Cardiac muscle cell (in vitro differentiated cells and primary cell): ENCODE data around the gene ABCG1. TPM values are rescaled to one million over a fixed set of nuclear protein-coding genes. Genes with fewer than 3 reads are reported as not detected.

Source experiments
- DNase-seq, 2 donors: peaks; one replicate each; pipeline versions ENCODE4 v3.0.0 to v3.0.0-alpha.2; 2010 to 2017; ENCODE audit warnings: low read depth in 1 of 2, low spot score in 1 of 2
- H3K27ac ChIP-seq: fragments of 200-600 bp; sonication (generic); 2 replicates; pipeline ENCODE4 v1.5.1; 2016
- H3K27me3 ChIP-seq: fragments of 200-600 bp; sonication (generic); 2 replicates; pipeline ENCODE4 v1.6.0; 2016; ENCODE audit warnings: control low read depth
- H3K36me3 ChIP-seq: fragments of 200-600 bp; sonication (generic); 2 replicates; pipeline ENCODE4 v1.5.1; 2016; ENCODE audit warnings: control low read depth
- H3K4me1 ChIP-seq: fragments of 200-600 bp; sonication (generic); 2 replicates; pipeline ENCODE4 v1.8.1; 2017; ENCODE audit warnings: low read depth, mild to moderate bottlenecking, mixed run types
- H3K4me3 ChIP-seq: fragments of 200-600 bp; sonication (generic); 2 replicates; pipeline ENCODE4 v1.5.1; 2016; ENCODE audit warnings: mild to moderate bottlenecking
- H3K9me3 ChIP-seq: fragments of 200-600 bp; sonication (generic); 2 replicates; pipeline ENCODE4 v1.5.1; 2017; ENCODE audit warnings: low read depth, mild to moderate bottlenecking, control low read depth
- CTCF ChIP-seq: IDR thresholded peaks from 2 replicates; pipeline ENCODE4 v1.5.1; 2012; ENCODE audit warnings: low read depth, mild to moderate bottlenecking, low read length
- polyA plus RNA-seq: library from polyadenylated mRNA; unstranded; fragments of >200 nt; fragmentation: Nextera tagmentation; extraction: Ambion mirVana; gene quantifications from 2 replicates; pipeline ENCODE4 v1.2.1, GENCODE V29; 2016
- total RNA-seq: library from RNA; depleted of rRNA; stranded (reverse); fragments of >200 nt; gene quantifications from 2 replicates; pipeline ENCODE4 v1.2.3, GENCODE V29; 2016

Gene ABCG1
- total and polyA plus RNA-seq, 2 experiments from 2014 or later: 4.0 to 4.9 TPM

GRCh38 chr21:42344631-42345030 lies 125.7 kb downstream of the ABCG1 start:
- TF ChIP-seq CTCF: no peak
- no peak for DNase-seq
- H3K27me3 ChIP-seq: no peaks in the 10 kb centered on the region

GRCh38 chr21:42346441-42346840 lies 127.5 kb downstream of the ABCG1 start:
- no peaks in the 10 kb centered on the region for H3K9me3 ChIP-seq
- no peaks in the 10 kb centered on the region for H3K27me3 ChIP-seq
- H3K27ac ChIP-seq: no peak overlapping the region
- DNase-seq: no peak
- no peaks in the 10 kb centered on the region for H3K36me3 ChIP-seq
- no peak overlapping the region for H3K4me3 ChIP-seq
- no peak for TF ChIP-seq CTCF
- H3K4me1 ChIP-seq: no peaks in the 10 kb centered on the region

More at GRCh38 chr21:42344631-42345030, 125.7 kb downstream of the ABCG1 start:
- Histone ChIP-seq H3K4me3 (no peak overlapping the region), H3K9me3 (no peaks in the 10 kb centered on the region), H3K27ac (no peak overlapping the region), H3K36me3 (no peaks in the 10 kb centered on the region), H3K4me1 (no peaks in the 10 kb centered on the region)

Other genes with a start within 250 kb of the ABCG1 start
- 3.1 and 3.7 TPM in 2 replicates for gene ZBTB21, start 208.8 kb upstream of the ABCG1 start, total RNA-seq
- gene ZBTB21, start 208.8 kb upstream of the ABCG1 start, polyA plus RNA-seq: 2.3 and 2.6 TPM in 2 replicates
- gene UMODL1, start 147.8 kb upstream of the ABCG1 start, total RNA-seq: not detected in 2 replicates
- not detected in 2 replicates for gene UMODL1, start 147.8 kb upstream of the ABCG1 start, polyA plus RNA-seq
- not detected in 2 replicates for gene TFF3, start 96.3 kb downstream of the ABCG1 start, total RNA-seq
- gene TFF3, start 96.3 kb downstream of the ABCG1 start, polyA plus RNA-seq: 0.38 TPM in 1 of 2 replicates, not detected in the other
- not detected in 2 replicates for gene TFF2, start 131.9 kb downstream of the ABCG1 start, total RNA-seq
- not detected in 2 replicates for gene TFF2, start 131.9 kb downstream of the ABCG1 start, polyA plus RNA-seq
- not detected in 2 replicates for gene TFF1, start 147.4 kb downstream of the ABCG1 start, total RNA-seq
- not detected in 2 replicates for gene TFF1, start 147.4 kb downstream of the ABCG1 start, polyA plus RNA-seq
- 0.25 TPM in 1 of 2 replicates, not detected in the other for gene TMPRSS3, start 176.9 kb downstream of the ABCG1 start, total RNA-seq
- gene TMPRSS3, start 176.9 kb downstream of the ABCG1 start, polyA plus RNA-seq: not detected in 2 replicates
- not detected in 2 replicates for gene UBASH3A, start 184.8 kb downstream of the ABCG1 start, total RNA-seq
- not detected in 2 replicates for gene UBASH3A, start 184.8 kb downstream of the ABCG1 start, polyA plus RNA-seq